PC-3 (cell line): ENCODE data around the gene ZNF322.
"Not testable (repeated sequence)": the region's sequence is repeated elsewhere in the genome, so short reads cannot be mapped to it uniquely, and the experiment has no call there.

Experiments
- EZH2 ChIP-seq: fragments of 300-600 bp; sonication (generic); IDR thresholded peaks from one replicate; pipeline ENCODE4 v1.6.1; 2017; ENCODE audit warnings: antibody characterized with exemption, mild to moderate bottlenecking, low read length; ENCODE audit not compliant: unreplicated experiment
- EZH2phosphoT487 ChIP-seq: fragments of 300-600 bp; sonication (generic); IDR thresholded peaks from 2 replicates; pipeline ENCODE4 v1.6.1; 2018; ENCODE audit warnings: mild to moderate bottlenecking, antibody characterized with exemption, low read length, borderline replicate concordance
- TF ChIP-seq, protein P1 (sequence below): fragments of 300-600 bp; sonication (generic); conservative IDR thresholded peaks from 2 replicates; pipeline ENCODE4 v1.5.1; 2017; ENCODE audit warnings: antibody characterized with exemption, low read depth, mild to moderate bottlenecking, low read length

DNA sequence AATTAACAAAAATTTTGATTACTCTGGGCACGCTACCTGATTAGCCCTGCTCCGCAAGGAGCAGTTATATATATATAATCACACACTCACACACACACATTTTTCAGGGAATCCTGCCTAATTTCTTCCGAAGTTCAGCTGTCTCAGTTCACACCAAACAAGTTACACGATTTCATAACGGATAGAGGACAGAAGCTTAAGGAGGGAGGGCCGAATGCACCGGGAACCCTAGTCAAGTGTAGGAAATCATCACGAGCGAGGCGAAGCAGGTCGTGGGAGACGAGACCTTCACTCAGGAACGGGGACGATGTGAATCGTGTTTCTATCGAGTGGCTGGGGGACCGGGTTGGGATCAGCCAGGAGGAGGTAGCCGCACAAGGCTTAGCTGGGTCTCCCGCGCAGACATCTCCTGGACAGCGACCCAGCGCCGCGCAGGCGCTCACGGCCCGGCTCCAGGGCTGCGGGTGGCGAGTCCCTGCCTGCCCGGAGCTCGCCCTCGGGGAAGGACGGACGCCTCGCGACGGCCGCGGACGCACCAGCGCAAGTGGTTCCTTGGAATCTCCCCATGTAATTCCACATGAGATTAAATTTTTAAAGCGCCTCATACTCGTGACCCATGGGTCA lies 29.9 kb upstream of the ZNF322 start:
- TF ChIP-seq, protein P1, sequence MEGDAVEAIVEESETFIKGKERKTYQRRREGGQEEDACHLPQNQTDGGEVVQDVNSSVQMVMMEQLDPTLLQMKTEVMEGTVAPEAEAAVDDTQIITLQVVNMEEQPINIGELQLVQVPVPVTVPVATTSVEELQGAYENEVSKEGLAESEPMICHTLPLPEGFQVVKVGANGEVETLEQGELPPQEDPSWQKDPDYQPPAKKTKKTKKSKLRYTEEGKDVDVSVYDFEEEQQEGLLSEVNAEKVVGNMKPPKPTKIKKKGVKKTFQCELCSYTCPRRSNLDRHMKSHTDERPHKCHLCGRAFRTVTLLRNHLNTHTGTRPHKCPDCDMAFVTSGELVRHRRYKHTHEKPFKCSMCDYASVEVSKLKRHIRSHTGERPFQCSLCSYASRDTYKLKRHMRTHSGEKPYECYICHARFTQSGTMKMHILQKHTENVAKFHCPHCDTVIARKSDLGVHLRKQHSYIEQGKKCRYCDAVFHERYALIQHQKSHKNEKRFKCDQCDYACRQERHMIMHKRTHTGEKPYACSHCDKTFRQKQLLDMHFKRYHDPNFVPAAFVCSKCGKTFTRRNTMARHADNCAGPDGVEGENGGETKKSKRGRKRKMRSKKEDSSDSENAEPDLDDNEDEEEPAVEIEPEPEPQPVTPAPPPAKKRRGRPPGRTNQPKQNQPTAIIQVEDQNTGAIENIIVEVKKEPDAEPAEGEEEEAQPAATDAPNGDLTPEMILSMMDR = not testable (repeated sequence)
- not testable (repeated sequence) for TF ChIP-seq EZH2, EZH2phosphoT487
